ENCODE measurements around the gene SETDB1. TPM values are rescaled to one million over a fixed set of nuclear protein-coding genes. Genes with fewer than 3 reads are reported as not detected.

The SETDB1 gene
- total and polyA plus RNA-seq, 7 experiments from 2014 or later: 13.4 to 94.9 (median 57.4) TPM

DNA sequence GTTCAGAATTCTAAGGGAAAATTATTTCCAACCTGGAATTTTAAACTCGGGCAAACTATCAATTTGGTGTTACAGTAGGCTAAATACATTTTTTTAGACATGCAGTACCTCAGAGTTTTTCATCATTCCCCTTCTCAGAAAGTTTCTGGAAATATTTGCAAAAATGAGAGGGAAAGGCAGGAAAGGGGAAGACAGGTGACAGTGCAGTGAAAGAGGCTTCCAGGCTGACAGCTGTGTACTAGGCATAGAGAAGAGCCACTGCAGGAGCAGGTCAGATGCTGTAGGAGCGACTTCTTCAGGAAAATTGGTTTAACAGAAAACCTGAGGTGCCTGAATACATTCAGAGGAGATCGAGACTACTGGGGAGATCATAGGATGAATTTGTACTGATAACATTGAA is 28.5 kb downstream of the SETDB1 start:
- H3K4me1 ChIP-seq (ENCODE audit: control insufficient read depth in 2 of 2, insufficient read depth in 2 of 2, low read length in 2 of 2): no peaks in the 10 kb centered on the region
- peaks cover 0 to 6% (median 0%) of the 10 kb centered on the region in 7 donors for H3K4me1 Mint-ChIP-seq
- ChIA-PET CTCF (interaction anchor here (1.0 kb wide), 1 partner anchor 23 kb away, joined by 4 read pairs; no protein-coding TSS in a partner anchor), POLR2A (interaction anchor here (0.7 kb wide), 1 partner anchor 44 kb away, joined by 3 read pairs; no protein-coding TSS in a partner anchor)
- H3K27ac ChIP-seq (ENCODE audit: low read depth, low read length): no peak overlapping the region
- peaks cover 26 to 59% (median 33%) of the 10 kb centered on the region in 5 donors for H3K36me3 Mint-ChIP-seq
- no peak for DNase-seq
- H3K9me3 Mint-ChIP-seq: no peaks in the 10 kb centered on the region
- H3K9me3 ChIP-seq (ENCODE audit: control insufficient read depth in 2 of 3, low read length in 3 of 3): no peaks in the 10 kb centered on the region
- ATAC-seq: no peak
- H3K4me3 ChIP-seq (ENCODE audit: low read length): no peak overlapping the region
- no peak overlapping the region for H3K4me3 Mint-ChIP-seq
- H3K27ac Mint-ChIP-seq: peak overlapping the region in 3 of 9 donors; percentile 13 to 57 (median 23)
- intact Hi-C loops (cut with micrococcal nuclease): no loop called here
- no peaks in the 10 kb centered on the region for H3K27me3 ChIP-seq (ENCODE audit: control insufficient read depth in 2 of 2, insufficient read depth in 2 of 2, low read length in 2 of 2)
- peaks cover 20 to 66% (median 21%) of the 10 kb centered on the region in 3 experiments for H3K36me3 ChIP-seq (ENCODE audit: control insufficient read depth in 2 of 3, insufficient read depth in 3 of 3, low read length in 3 of 3)
- no peaks in the 10 kb centered on the region for H3K27me3 Mint-ChIP-seq

DNA sequence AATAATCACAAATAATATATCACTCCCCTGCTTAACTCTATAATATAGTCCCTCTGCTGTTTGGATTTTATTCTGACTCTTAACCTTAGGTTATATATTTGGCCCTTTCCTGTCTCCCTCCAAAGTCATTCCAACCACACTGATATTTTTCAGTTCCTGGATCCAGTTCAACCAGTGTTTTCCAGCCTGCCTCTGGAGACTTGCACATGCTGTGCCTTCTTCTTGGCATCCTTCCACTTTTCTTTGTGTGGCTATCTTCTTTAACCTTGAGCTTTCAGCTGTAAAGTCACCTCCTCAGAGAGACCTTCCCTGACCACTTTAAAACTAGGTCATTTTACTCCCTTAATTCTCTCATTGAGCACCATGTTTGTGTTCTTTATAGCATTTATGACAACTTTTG is 29.1 kb downstream of the SETDB1 start:
- Histone ChIP-seq H3K9me3 (ENCODE audit: control insufficient read depth in 2 of 3, low read length in 3 of 3) (no peaks in the 10 kb centered on the region), H3K27ac (ENCODE audit: low read depth, low read length) (no peak overlapping the region), H3K36me3 (ENCODE audit: control insufficient read depth in 2 of 3, insufficient read depth in 3 of 3, low read length in 3 of 3) (peaks cover 18 to 66% (median 20%) of the 10 kb centered on the region in 3 experiments), H3K4me3 (ENCODE audit: low read length) (no peak overlapping the region), H3K27me3 (ENCODE audit: control insufficient read depth in 2 of 2, insufficient read depth in 2 of 2, low read length in 2 of 2) (no peaks in the 10 kb centered on the region), H3K4me1 (ENCODE audit: control insufficient read depth in 2 of 2, insufficient read depth in 2 of 2, low read length in 2 of 2) (no peaks in the 10 kb centered on the region)
- Mint-ChIP-seq H3K9me3 (no peaks in the 10 kb centered on the region), H3K4me1 (peaks cover 0 to 6% (median 0%) of the 10 kb centered on the region in 7 donors), H3K4me3 (no peak overlapping the region), H3K27me3 (no peaks in the 10 kb centered on the region), H3K27ac (peak overlapping the region in 6 of 9 donors; percentile 41 to 63 (median 52)), H3K36me3 (peaks cover 26 to 56% (median 37%) of the 10 kb centered on the region in 5 donors)
- ATAC-seq: no peak
- DNase-seq: no peak
- POLR2A ChIA-PET: no interaction called here
- CTCF ChIA-PET: interaction anchor here (1.0 kb wide), 1 partner anchor 23 kb away, joined by 4 read pairs; no protein-coding TSS in a partner anchor
- intact Hi-C loops (cut with micrococcal nuclease): no loop called here

DNA sequence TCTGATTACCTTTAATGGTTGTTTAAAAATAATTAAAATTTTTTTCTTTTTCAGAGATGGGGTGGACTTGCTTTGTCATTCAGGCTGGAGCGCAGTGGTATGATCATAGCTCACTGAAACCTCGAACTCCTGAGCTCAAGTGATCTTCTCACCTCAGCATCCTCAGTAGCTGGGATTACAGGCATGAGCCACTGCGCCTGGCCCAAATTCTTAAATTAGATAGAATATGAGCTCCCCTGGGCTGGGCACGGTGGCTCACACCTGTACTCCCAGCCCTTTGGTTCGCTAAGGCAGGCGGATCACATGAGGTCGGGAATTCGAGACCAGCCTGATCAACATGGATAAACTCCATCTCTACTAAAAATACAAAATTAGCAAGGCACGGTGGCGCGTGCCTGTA is 31.5 kb downstream of the SETDB1 start:
- DNase-seq (no peak), ATAC-seq (no peak)
- peaks cover 0 to 6% (median 0%) of the 10 kb centered on the region in 7 donors for H3K4me1 Mint-ChIP-seq
- H3K36me3 Mint-ChIP-seq: peaks cover 18 to 50% (median 36%) of the 10 kb centered on the region in 5 donors
- Histone ChIP-seq H3K27me3 (ENCODE audit: control insufficient read depth in 2 of 2, insufficient read depth in 2 of 2, low read length in 2 of 2) (no peaks in the 10 kb centered on the region), H3K4me1 (ENCODE audit: control insufficient read depth in 2 of 2, insufficient read depth in 2 of 2, low read length in 2 of 2) (no peaks in the 10 kb centered on the region), H3K4me3 (ENCODE audit: low read length) (no peak overlapping the region), H3K9me3 (ENCODE audit: control insufficient read depth in 2 of 3, low read length in 3 of 3) (no peaks in the 10 kb centered on the region), H3K27ac (ENCODE audit: low read depth, low read length) (no peak overlapping the region), H3K36me3 (ENCODE audit: control insufficient read depth in 2 of 3, insufficient read depth in 3 of 3, low read length in 3 of 3) (peaks cover 14 to 70% (median 15%) of the 10 kb centered on the region in 3 experiments)
- no peaks in the 10 kb centered on the region for H3K27me3 Mint-ChIP-seq
- no peak overlapping the region for H3K4me3 Mint-ChIP-seq
- ChIA-PET CTCF (interaction anchor here (0.7 to 1.7 kb wide), 4 partner anchors 21 to 220 kb away, joined by 3 to 4 read pairs (median 4); no protein-coding TSS in a partner anchor), POLR2A (no interaction called here)
- H3K27ac Mint-ChIP-seq: peak overlapping the region in 1 of 9 donors; percentile 5
- intact Hi-C loops (cut with micrococcal nuclease): no loop called here
- no peaks in the 10 kb centered on the region for H3K9me3 Mint-ChIP-seq

DNA sequence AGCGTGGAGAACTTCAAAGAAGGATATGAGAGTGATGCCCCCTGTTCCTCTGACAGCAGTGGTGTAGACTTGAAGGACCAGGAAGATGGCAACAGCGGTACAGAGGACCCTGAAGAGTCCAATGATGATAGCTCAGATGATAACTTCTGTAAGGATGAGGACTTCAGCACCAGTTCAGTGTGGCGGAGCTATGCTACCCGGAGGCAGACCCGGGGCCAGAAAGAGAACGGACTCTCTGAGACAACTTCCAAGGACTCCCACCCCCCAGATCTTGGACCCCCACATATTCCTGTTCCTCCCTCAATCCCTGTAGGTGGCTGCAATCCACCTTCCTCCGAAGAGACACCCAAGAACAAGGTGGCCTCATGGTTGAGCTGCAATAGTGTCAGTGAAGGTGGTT is 34.5 kb downstream of the SETDB1 start:
- Histone ChIP-seq H3K4me1 (ENCODE audit: control insufficient read depth in 2 of 2, insufficient read depth in 2 of 2, low read length in 2 of 2) (no peaks in the 10 kb centered on the region), H3K27ac (ENCODE audit: low read depth, low read length) (no peak overlapping the region), H3K27me3 (ENCODE audit: control insufficient read depth in 2 of 2, insufficient read depth in 2 of 2, low read length in 2 of 2) (no peaks in the 10 kb centered on the region), H3K4me3 (ENCODE audit: low read length) (no peak overlapping the region), H3K9me3 (ENCODE audit: control insufficient read depth in 2 of 3, low read length in 3 of 3) (no peaks in the 10 kb centered on the region), H3K36me3 (ENCODE audit: control insufficient read depth in 2 of 3, insufficient read depth in 3 of 3, low read length in 3 of 3) (peaks cover 10 to 81% (median 13%) of the 10 kb centered on the region in 3 experiments)
- no peak for ATAC-seq
- intact Hi-C loops (cut with micrococcal nuclease): loop anchor here in 1 of 2 donors (5.0 kb wide), 1 partner anchor 42 kb away; no protein-coding TSS in a partner anchor
- Mint-ChIP-seq H3K27me3 (no peaks in the 10 kb centered on the region), H3K27ac (peak overlapping the region in 3 of 9 donors; percentile 22 to 43 (median 42)), H3K9me3 (no peaks in the 10 kb centered on the region), H3K4me1 (peaks cover 0 to 12% (median 0%) of the 10 kb centered on the region in 7 donors), H3K4me3 (no peak overlapping the region), H3K36me3 (peaks cover 6 to 58% (median 32%) of the 10 kb centered on the region in 5 donors)
- no peak for DNase-seq
- ChIA-PET CTCF (no interaction called here), POLR2A (no interaction called here)

DNA sequence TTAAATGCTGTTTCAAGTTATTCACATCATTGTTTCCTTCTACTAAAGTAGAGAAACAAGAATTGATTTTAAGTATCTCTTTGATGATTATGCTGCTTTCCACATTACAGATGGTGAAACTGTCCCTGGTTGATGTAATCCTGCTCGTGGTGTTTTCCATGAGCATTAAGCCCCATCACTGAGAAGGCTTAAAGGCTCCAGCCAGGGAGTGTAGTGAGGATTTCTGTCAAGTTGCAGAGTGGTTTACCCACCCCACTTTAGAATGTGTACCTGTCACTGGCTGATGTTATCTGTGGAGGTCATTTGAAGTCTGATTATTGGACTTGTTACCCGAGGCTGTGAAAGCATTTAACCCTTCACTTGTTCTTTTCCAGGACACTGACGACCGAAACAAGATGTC is 35.6 kb downstream of the SETDB1 start:
- peak overlapping the region in 4 of 9 donors; percentile 31 to 68 (median 42) for H3K27ac Mint-ChIP-seq
- ATAC-seq (no peak), DNase-seq (no peak)
- H3K4me3 Mint-ChIP-seq: no peak overlapping the region
- intact Hi-C loops (cut with micrococcal nuclease): loop anchor here in 1 of 2 donors (5.0 kb wide), 1 partner anchor 41 kb away; no protein-coding TSS in a partner anchor
- peaks cover 13 to 67% (median 39%) of the 10 kb centered on the region in 5 donors for H3K36me3 Mint-ChIP-seq
- Histone ChIP-seq H3K4me3 (ENCODE audit: low read length) (no peak overlapping the region), H3K9me3 (ENCODE audit: control insufficient read depth in 2 of 3, low read length in 3 of 3) (no peaks in the 10 kb centered on the region), H3K36me3 (ENCODE audit: control insufficient read depth in 2 of 3, insufficient read depth in 3 of 3, low read length in 3 of 3) (peaks cover 19 to 85% (median 24%) of the 10 kb centered on the region in 3 experiments), H3K27me3 (ENCODE audit: control insufficient read depth in 2 of 2, insufficient read depth in 2 of 2, low read length in 2 of 2) (no peaks in the 10 kb centered on the region), H3K4me1 (ENCODE audit: control insufficient read depth in 2 of 2, insufficient read depth in 2 of 2, low read length in 2 of 2) (no peaks in the 10 kb centered on the region), H3K27ac (ENCODE audit: low read depth, low read length) (no peak overlapping the region)
- ChIA-PET POLR2A (no interaction called here), CTCF (no interaction called here)
- H3K4me1 Mint-ChIP-seq: peaks cover 0 to 12% (median 0%) of the 10 kb centered on the region in 7 donors
- H3K9me3 Mint-ChIP-seq: no peaks in the 10 kb centered on the region
- no peaks in the 10 kb centered on the region for H3K27me3 Mint-ChIP-seq

DNA sequence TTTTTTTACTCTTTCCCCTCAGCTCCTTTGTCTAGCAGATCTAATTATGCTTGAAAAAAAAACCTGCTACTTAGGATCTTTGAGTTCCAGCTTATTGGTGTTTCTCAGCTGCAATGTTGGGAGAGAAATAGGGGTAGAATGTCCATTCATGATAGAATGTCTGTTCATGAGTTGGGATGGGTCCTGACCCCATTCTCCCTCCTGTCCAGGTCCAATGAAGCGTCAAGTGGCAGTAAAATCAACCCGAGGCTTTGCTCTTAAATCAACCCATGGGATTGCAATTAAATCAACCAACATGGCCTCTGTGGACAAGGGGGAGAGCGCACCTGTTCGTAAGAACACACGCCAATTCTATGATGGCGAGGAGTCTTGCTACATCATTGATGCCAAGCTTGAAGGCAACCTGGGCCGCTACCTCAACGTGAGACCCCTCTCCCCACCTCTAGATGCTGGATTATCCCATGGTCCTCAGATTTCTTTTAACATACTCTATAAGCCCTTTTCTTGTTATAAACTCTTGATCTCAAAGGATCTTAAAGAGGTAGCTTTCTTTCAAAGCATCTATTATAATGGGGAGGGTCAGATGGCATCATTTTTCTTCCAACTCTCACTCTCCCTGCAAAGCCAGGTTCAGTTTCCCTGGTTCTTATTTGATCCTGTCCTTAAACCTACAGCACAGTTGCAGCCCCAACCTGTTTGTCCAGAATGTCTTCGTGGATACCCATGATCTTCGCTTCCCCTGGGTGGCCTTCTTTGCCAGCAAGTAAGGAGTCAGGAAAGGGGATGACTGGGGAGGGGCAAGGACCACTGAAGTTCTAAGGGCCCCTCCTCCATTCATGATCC is 37.4 kb downstream of the SETDB1 start:
- CTCF ChIA-PET: interaction anchor here (0.6 kb wide), 1 partner anchor 137 kb away, joined by 3 read pairs; no protein-coding TSS in a partner anchor
- no peak for DNase-seq
- POLR2A ChIA-PET: interaction anchor here (0.9 to 1.4 kb wide), 2 partner anchors 11 kb away, joined by 3 read pairs; no protein-coding TSS in a partner anchor
- H3K27me3 ChIP-seq (ENCODE audit: control insufficient read depth in 2 of 2, insufficient read depth in 2 of 2, low read length in 2 of 2): no peaks in the 10 kb centered on the region
- peaks cover 13 to 77% (median 40%) of the 10 kb centered on the region in 5 donors for H3K36me3 Mint-ChIP-seq
- no peaks in the 10 kb centered on the region for H3K9me3 ChIP-seq (ENCODE audit: control insufficient read depth in 2 of 3, low read length in 3 of 3)
- no peak overlapping the region for H3K4me3 Mint-ChIP-seq
- no peaks in the 10 kb centered on the region for H3K27me3 Mint-ChIP-seq
- H3K9me3 Mint-ChIP-seq: no peaks in the 10 kb centered on the region
- peaks cover 0 to 12% (median 0%) of the 10 kb centered on the region in 7 donors for H3K4me1 Mint-ChIP-seq
- intact Hi-C loops (cut with micrococcal nuclease): loop anchor here in 1 of 2 donors (5.0 kb wide), 1 partner anchor 39 kb away; no protein-coding TSS in a partner anchor
- H3K27ac Mint-ChIP-seq: peak overlapping the region in 8 of 9 donors; percentile 18 to 79 (median 68)
- H3K4me3 ChIP-seq (ENCODE audit: low read length): no peak overlapping the region
- no peak for ATAC-seq
- H3K4me1 ChIP-seq (ENCODE audit: control insufficient read depth in 2 of 2, insufficient read depth in 2 of 2, low read length in 2 of 2): no peaks in the 10 kb centered on the region
- H3K27ac ChIP-seq (ENCODE audit: low read depth, low read length): no peak overlapping the region
- peaks cover 27 to 93% (median 34%) of the 10 kb centered on the region in 3 experiments for H3K36me3 ChIP-seq (ENCODE audit: control insufficient read depth in 2 of 3, insufficient read depth in 3 of 3, low read length in 3 of 3)
